Liver (tissue), 3 donors: ENCODE results near the gene PKP4.

ENCODE experiments used
- GABPA ChIP-seq, 2 donors: IDR thresholded peaks in 1 of 2; conservative IDR thresholded peaks in 1 of 2; 2 replicates each; pipeline ENCODE4 v1.6.1; 2016; ENCODE audit warnings: antibody characterized with exemption in 2 of 2, mild to moderate bottlenecking in 1 of 2, moderate library complexity in 1 of 2
- HNF4G ChIP-seq: IDR thresholded peaks from 2 replicates; pipeline ENCODE4 v1.6.1; 2016; ENCODE audit warnings: antibody characterized with exemption
- JUND ChIP-seq, 2 donors: IDR thresholded peaks; 2 replicates each; pipeline ENCODE4 v1.6.1; 2016; ENCODE audit warnings: antibody characterized with exemption in 2 of 2
- MAX ChIP-seq: IDR thresholded peaks from 2 replicates; pipeline ENCODE4 v1.6.1; 2016; ENCODE audit warnings: antibody characterized with exemption
- RAD21 ChIP-seq, 2 donors: IDR thresholded peaks; 2 replicates each; pipeline ENCODE4 v1.6.1; 2016; ENCODE audit warnings: antibody characterized with exemption in 2 of 2, mild to moderate bottlenecking in 2 of 2
- RXRA ChIP-seq, 2 donors: IDR thresholded peaks; 2 replicates each; pipeline ENCODE4 v1.6.1; 2017 to 2018; ENCODE audit warnings: antibody characterized with exemption in 2 of 2, mild to moderate bottlenecking in 1 of 2
- TAF1 ChIP-seq: conservative IDR thresholded peaks from 2 replicates; pipeline ENCODE4 v1.6.1; 2016; ENCODE audit warnings: antibody characterized with exemption, mild to moderate bottlenecking
- YY1 ChIP-seq: IDR thresholded peaks from 2 replicates; pipeline ENCODE4 v1.6.1; 2016; ENCODE audit warnings: antibody characterized with exemption, mild to moderate bottlenecking
- TF ChIP-seq, protein P1 (sequence below): fragments of 150-350 bp; IDR thresholded peaks from 2 replicates; pipeline ENCODE4 v1.5.1; 2017; ENCODE audit warnings: improper control_type of control experiment, low read depth, low read length; ENCODE audit not compliant: missing input control
- TF ChIP-seq, protein P2 (sequence below): IDR thresholded peaks from 2 replicates; pipeline ENCODE4 v1.6.1; 2016; ENCODE audit warnings: antibody characterized with exemption
- donor health status: healthy.
- donor health status: healthy.

GRCh38 chr2:158486970-158487325, 30.2 kb downstream of the PKP4 start:
- TF ChIP-seq, protein P1, sequence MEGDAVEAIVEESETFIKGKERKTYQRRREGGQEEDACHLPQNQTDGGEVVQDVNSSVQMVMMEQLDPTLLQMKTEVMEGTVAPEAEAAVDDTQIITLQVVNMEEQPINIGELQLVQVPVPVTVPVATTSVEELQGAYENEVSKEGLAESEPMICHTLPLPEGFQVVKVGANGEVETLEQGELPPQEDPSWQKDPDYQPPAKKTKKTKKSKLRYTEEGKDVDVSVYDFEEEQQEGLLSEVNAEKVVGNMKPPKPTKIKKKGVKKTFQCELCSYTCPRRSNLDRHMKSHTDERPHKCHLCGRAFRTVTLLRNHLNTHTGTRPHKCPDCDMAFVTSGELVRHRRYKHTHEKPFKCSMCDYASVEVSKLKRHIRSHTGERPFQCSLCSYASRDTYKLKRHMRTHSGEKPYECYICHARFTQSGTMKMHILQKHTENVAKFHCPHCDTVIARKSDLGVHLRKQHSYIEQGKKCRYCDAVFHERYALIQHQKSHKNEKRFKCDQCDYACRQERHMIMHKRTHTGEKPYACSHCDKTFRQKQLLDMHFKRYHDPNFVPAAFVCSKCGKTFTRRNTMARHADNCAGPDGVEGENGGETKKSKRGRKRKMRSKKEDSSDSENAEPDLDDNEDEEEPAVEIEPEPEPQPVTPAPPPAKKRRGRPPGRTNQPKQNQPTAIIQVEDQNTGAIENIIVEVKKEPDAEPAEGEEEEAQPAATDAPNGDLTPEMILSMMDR, result no peak
- TF ChIP-seq RAD21 (IDR thresholded peaks at IDR 0.05) (no peak), TAF1 (no peak), YY1 (no peak), GABPA (IDR thresholded peaks at IDR 0.05 in 1 of 2, conservative IDR thresholded peaks at IDR 0.05 in 1 of 2) (no peak), JUND (IDR thresholded peaks at IDR 0.05) (no peak), HNF4G (no peak), RXRA (IDR thresholded peaks at IDR 0.05) (no peak), MAX (no peak)
- TF ChIP-seq, protein P2, sequence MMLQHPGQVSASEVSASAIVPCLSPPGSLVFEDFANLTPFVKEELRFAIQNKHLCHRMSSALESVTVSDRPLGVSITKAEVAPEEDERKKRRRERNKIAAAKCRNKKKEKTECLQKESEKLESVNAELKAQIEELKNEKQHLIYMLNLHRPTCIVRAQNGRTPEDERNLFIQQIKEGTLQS, result no peak
